ENCODE measurements around the gene COX19.

Gene COX19

GRCh38 chr7:1019789-1020610 lies 44.7 kb upstream of the COX19 start:
- no peak for TF ChIP-seq CTCF (conservative IDR thresholded peaks at IDR 0.05)
- TF ChIP-seq ZFX (IDR thresholded peaks at IDR 0.05), result no peak
- H3K27ac ChIP-seq, result no peak overlapping the region

DNA sequence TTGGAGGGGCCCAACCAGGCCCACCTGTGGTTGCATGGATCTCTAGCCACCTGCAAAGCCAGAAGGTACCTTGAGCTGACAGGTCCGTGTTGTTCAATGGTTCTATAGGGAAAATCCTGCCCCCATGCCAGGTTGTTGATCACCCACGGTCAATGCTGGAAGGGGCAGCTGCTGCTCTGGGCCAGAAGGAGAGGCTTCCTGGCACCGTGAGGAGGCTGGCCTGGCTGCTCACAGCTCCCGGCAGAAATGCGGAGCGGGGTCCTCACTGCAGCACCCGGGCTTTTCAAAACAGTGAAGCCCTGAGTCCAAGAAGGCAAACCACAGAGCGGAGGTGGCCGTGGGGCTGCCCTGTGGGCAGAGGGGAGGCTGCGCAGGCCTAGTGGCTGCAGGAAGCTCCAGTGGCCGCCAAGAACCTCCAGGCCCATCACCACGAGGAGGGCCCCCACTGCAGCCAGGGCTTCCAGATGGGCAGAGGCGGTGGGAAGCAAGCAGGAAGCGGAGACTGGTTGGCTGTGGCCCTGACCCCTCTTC lies 44.0 kb upstream of the COX19 start:
- H3K27ac ChIP-seq, result no peak overlapping the region
- TF ChIP-seq ZFX (IDR thresholded peaks at IDR 0.05) (no peak), CTCF (conservative IDR thresholded peaks at IDR 0.05) (no peak)

GRCh38 chr7:1018334-1018695 lies 43.0 kb upstream of the COX19 start:
- TF ChIP-seq ZFX (IDR thresholded peaks at IDR 0.05) (no peak), CTCF (conservative IDR thresholded peaks at IDR 0.05) (no peak)
- no peak overlapping the region for H3K27ac ChIP-seq

DNA sequence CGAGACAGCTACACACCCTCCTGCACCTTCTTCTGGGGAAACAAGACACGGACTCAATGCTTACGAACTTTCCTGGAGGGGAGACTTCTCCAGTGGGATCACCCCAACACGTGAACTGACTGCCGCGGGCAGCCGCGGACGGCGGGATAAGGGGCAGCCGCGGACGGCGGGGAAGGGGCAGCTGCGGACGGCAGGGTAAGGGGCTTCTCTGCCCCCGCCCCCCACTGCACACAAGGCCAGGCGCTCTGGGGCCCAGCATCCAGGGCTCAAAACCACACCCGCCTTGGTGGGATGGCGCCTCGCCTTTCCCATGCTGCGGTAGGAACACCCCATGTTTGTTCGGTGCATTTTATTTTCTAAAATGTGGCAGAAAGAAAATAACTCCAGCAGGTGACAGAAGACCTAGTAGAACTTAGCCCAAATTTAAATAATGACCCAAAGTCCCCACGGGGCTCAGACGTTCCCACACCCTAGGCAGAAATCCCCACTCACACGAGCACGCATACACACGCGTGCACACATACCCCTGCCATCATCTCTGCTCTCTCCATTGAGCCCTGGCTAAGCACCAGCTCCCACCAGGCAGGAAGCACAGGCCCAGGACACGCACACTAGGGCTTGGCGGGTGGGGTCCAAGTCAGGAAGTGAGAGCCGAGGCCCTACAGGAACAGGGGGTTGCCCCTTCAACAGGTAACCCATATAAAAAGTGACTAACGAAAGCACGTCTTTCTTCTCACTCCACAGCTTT lies 42.4 kb upstream of the COX19 start:
- H3K27ac ChIP-seq, result no peak overlapping the region
- no peak for TF ChIP-seq ZFX (IDR thresholded peaks at IDR 0.05)
- no peak for TF ChIP-seq CTCF (conservative IDR thresholded peaks at IDR 0.05)

GRCh38 chr7:1016577-1017531 lies 41.5 kb upstream of the COX19 start:
- no peak overlapping the region for H3K27ac ChIP-seq
- TF ChIP-seq ZFX (IDR thresholded peaks at IDR 0.05) (no peak), CTCF (conservative IDR thresholded peaks at IDR 0.05) (no peak)

GRCh38 chr7:1015196-1016121 lies 40.1 kb upstream of the COX19 start:
- H3K27ac ChIP-seq, result no peak overlapping the region
- TF ChIP-seq CTCF (conservative IDR thresholded peaks at IDR 0.05) (no peak), ZFX (IDR thresholded peaks at IDR 0.05) (no peak)

Measured in C4-2B (cell line).